ENCODE results near the gene GBF1. TPM values are rescaled to one million over a fixed set of nuclear protein-coding genes. Genes with fewer than 3 reads are reported as not detected.

Gene GBF1
- total and polyA plus RNA-seq, 2 experiments from 2014 or later = 43.1 to 55.4 TPM

- Histone ChIP-seq H3K36me3 (replicated peaks; ENCODE audit: insufficient read depth, low read depth) (no peaks in the 10 kb centered on the region), H3K27me3 (no peaks in the 10 kb centered on the region), H4K20me1 (ENCODE audit: insufficient read depth, poor library complexity, severe bottlenecking) (peaks cover 87% of the 10 kb centered on the region), H3K9me2 (replicated peaks; ENCODE audit: insufficient read depth) (no peaks in the 10 kb centered on the region), H3K4me2 (peak overlapping the region; percentile 59), H3K4me1 (ENCODE audit: insufficient read depth) (peaks cover 10% of the 10 kb centered on the region), H3K79me2 (peaks cover 93% of the 10 kb centered on the region), H3K4me3 (no peak overlapping the region), H3K27ac (no peak overlapping the region), H2AFZ (no peak overlapping the region), H3K9me3 (ENCODE audit: low read depth) (no peaks in the 10 kb centered on the region)
- TF ChIP-seq EZH2 (IDR thresholded peaks at IDR 0.05; ENCODE audit: borderline replicate concordance) (no peak), EZH2phosphoT487 (IDR thresholded peaks at IDR 0.05; ENCODE audit: low read depth, severe bottlenecking, unreplicated experiment) (no peak), CTCF (IDR thresholded peaks at IDR 0.05; ENCODE audit: poor library complexity) (no peak)
- WGBS (ENCODE audit: low lambda C conversion rate, missing lambda C conversion rate) = 62% methylated on average over 3 of the region's 3 CpGs
- DNase-seq (ENCODE audit: low spot score) = no peak
Observed at GRCh38 chr10:102281102-102281487, 35.8 kb downstream of the GBF1 start.

GRCh38 chr10:102283488-102283887 lies 38.2 kb downstream of the GBF1 start:
- Histone ChIP-seq H3K27ac (no peak overlapping the region), H3K4me3 (no peak overlapping the region), H4K20me1 (ENCODE audit: insufficient read depth, poor library complexity, severe bottlenecking) (peaks cover 78% of the 10 kb centered on the region), H3K9me2 (replicated peaks; ENCODE audit: insufficient read depth) (no peaks in the 10 kb centered on the region), H3K4me1 (ENCODE audit: insufficient read depth) (peaks cover 10% of the 10 kb centered on the region), H3K9me3 (ENCODE audit: low read depth) (no peaks in the 10 kb centered on the region), H3K79me2 (peaks cover 92% of the 10 kb centered on the region), H3K4me2 (no peak overlapping the region), H2AFZ (no peak overlapping the region), H3K27me3 (no peaks in the 10 kb centered on the region), H3K36me3 (replicated peaks; ENCODE audit: insufficient read depth, low read depth) (no peaks in the 10 kb centered on the region)
- TF ChIP-seq EZH2phosphoT487 (IDR thresholded peaks at IDR 0.05; ENCODE audit: low read depth, severe bottlenecking, unreplicated experiment) = no peak
- no peak for TF ChIP-seq CTCF (IDR thresholded peaks at IDR 0.05; ENCODE audit: poor library complexity)
- TF ChIP-seq EZH2 (IDR thresholded peaks at IDR 0.05; ENCODE audit: borderline replicate concordance) = no peak
- whole genome bisulfite sequencing (ENCODE audit: low lambda C conversion rate, missing lambda C conversion rate) = 81% methylated on average over 2 of the region's 2 CpGs
- DNase-seq (ENCODE audit: low spot score) = no peak

GRCh38 chr10:102283890-102284289 lies 38.6 kb downstream of the GBF1 start:
- H3K79me2 ChIP-seq = peaks cover 91% of the 10 kb centered on the region
- no peak for TF ChIP-seq EZH2 (IDR thresholded peaks at IDR 0.05; ENCODE audit: borderline replicate concordance)
- TF ChIP-seq EZH2phosphoT487 (IDR thresholded peaks at IDR 0.05; ENCODE audit: low read depth, severe bottlenecking, unreplicated experiment) = no peak
- no peak for TF ChIP-seq CTCF (IDR thresholded peaks at IDR 0.05; ENCODE audit: poor library complexity)
- H3K9me3 ChIP-seq (ENCODE audit: low read depth) = no peaks in the 10 kb centered on the region
- WGBS (ENCODE audit: low lambda C conversion rate, missing lambda C conversion rate) = 79% methylated on average over 2 of the region's 2 CpGs
- H3K4me3 ChIP-seq = no peak overlapping the region
- no peak for DNase-seq (ENCODE audit: low spot score)
- peaks cover 10% of the 10 kb centered on the region for H3K4me1 ChIP-seq (ENCODE audit: insufficient read depth)
- H3K9me2 ChIP-seq (replicated peaks; ENCODE audit: insufficient read depth) = no peaks in the 10 kb centered on the region
- H3K4me2 ChIP-seq = no peak overlapping the region
- no peaks in the 10 kb centered on the region for H3K36me3 ChIP-seq (replicated peaks; ENCODE audit: insufficient read depth, low read depth)
- no peak overlapping the region for H2AFZ ChIP-seq
- H3K27ac ChIP-seq = no peak overlapping the region
- no peaks in the 10 kb centered on the region for H3K27me3 ChIP-seq
- H4K20me1 ChIP-seq (ENCODE audit: insufficient read depth, poor library complexity, severe bottlenecking) = peaks cover 75% of the 10 kb centered on the region

- Histone ChIP-seq H3K36me3 (replicated peaks; ENCODE audit: insufficient read depth, low read depth) (no peaks in the 10 kb centered on the region), H3K79me2 (peaks cover 91% of the 10 kb centered on the region), H3K4me2 (no peak overlapping the region), H3K27ac (no peak overlapping the region), H3K9me2 (replicated peaks; ENCODE audit: insufficient read depth) (no peaks in the 10 kb centered on the region), H2AFZ (no peak overlapping the region), H3K4me3 (no peak overlapping the region), H3K4me1 (ENCODE audit: insufficient read depth) (peaks cover 10% of the 10 kb centered on the region), H4K20me1 (ENCODE audit: insufficient read depth, poor library complexity, severe bottlenecking) (peaks cover 75% of the 10 kb centered on the region), H3K27me3 (no peaks in the 10 kb centered on the region), H3K9me3 (ENCODE audit: low read depth) (no peaks in the 10 kb centered on the region)
- DNase-seq (ENCODE audit: low spot score) = no peak
- no peak for TF ChIP-seq EZH2phosphoT487 (IDR thresholded peaks at IDR 0.05; ENCODE audit: low read depth, severe bottlenecking, unreplicated experiment)
- TF ChIP-seq CTCF (IDR thresholded peaks at IDR 0.05; ENCODE audit: poor library complexity) = no peak
- TF ChIP-seq EZH2 (IDR thresholded peaks at IDR 0.05; ENCODE audit: borderline replicate concordance) = no peak
- 96% methylated on average over 2 of the region's 2 CpGs for WGBS (ENCODE audit: low lambda C conversion rate, missing lambda C conversion rate)
Observed at GRCh38 chr10:102284531-102284930, 39.2 kb downstream of the GBF1 start.

Data from hepatocyte (in vitro differentiated cells).